Measurements from ENCODE around the gene ORC5. TPM values are rescaled to one million over a fixed set of nuclear protein-coding genes. Genes with fewer than 3 reads are reported as not detected.

ORC5 gene
- total and polyA plus RNA-seq, 2 of the 13 experiments (the other 11 are each of a cell fraction or from before 2014, with no cell fraction given), result 4.8 to 18.8 TPM

- intact Hi-C loops (cut with micrococcal nuclease; ENCODE audit: unreplicated experiment), result no loop called here
- Histone ChIP-seq H3K79me2 (ENCODE audit: insufficient read depth, low read length) (no peaks in the 10 kb centered on the region), H3K9ac (ENCODE audit: insufficient read depth, low read depth, low read length) (no peak overlapping the region), H3K27ac (ENCODE audit: extremely low read length, insufficient read depth, low read length) (no peak overlapping the region), H3K36me3 (replicated peaks in 1 of 2; ENCODE audit: control insufficient read depth in 1 of 2, insufficient read depth in 2 of 2, low read length in 2 of 2) (no peaks in the 10 kb centered on the region), H2AFZ (ENCODE audit: low read length) (no peak overlapping the region), H3K4me2 (ENCODE audit: low read depth, low read length) (no peak overlapping the region), H3K4me1 (ENCODE audit: insufficient read depth, low read length) (no peaks in the 10 kb centered on the region), H3K27me3 (ENCODE audit: control insufficient read depth in 1 of 2, insufficient read depth in 2 of 2, low read length in 2 of 2) (no peaks in the 10 kb centered on the region; a peak in 1 of 5 replicates), H3K4me3 (replicated peaks in 1 of 3; ENCODE audit: insufficient read depth in 1 of 3, low read depth in 2 of 3, low read length in 3 of 3) (no peak overlapping the region), H3K9me3 (ENCODE audit: low read length) (peaks cover 3% of the 10 kb centered on the region; the same call in 1 of the 2 replicates), H4K20me1 (ENCODE audit: insufficient read depth, low read length) (no peaks in the 10 kb centered on the region)
- FAIRE-seq, result no peak
- no peak for DNase-seq (ENCODE audit: low spot score)
- ChIA-PET CTCF (ENCODE audit: low intra/inter-chr PET ratio, low total read pairs) (no interaction called here), POLR2A (no interaction called here)
- 0% methylated on average over 1 of the region's 1 CpG for WGBS (ENCODE audit: low lambda C conversion rate)
- TF ChIP-seq ZNF138 (CRISPR knock-in tag; IDR thresholded peaks at IDR 0.05; ENCODE audit: low read depth), result no peak
- TF ChIP-seq DZIP1 (CRISPR knock-in tag; IDR thresholded peaks at IDR 0.05), result no peak
- no peak for TF ChIP-seq HIC2 (CRISPR knock-in tag; IDR thresholded peaks at IDR 0.05; ENCODE audit: low read depth)
- no peak for TF ChIP-seq ZNF510 (CRISPR knock-in tag; IDR thresholded peaks at IDR 0.05; ENCODE audit: low read depth)
- TF ChIP-seq, protein P1, sequence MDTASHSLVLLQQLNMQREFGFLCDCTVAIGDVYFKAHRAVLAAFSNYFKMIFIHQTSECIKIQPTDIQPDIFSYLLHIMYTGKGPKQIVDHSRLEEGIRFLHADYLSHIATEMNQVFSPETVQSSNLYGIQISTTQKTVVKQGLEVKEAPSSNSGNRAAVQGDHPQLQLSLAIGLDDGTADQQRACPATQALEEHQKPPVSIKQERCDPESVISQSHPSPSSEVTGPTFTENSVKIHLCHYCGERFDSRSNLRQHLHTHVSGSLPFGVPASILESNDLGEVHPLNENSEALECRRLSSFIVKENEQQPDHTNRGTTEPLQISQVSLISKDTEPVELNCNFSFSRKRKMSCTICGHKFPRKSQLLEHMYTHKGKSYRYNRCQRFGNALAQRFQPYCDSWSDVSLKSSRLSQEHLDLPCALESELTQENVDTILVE (CRISPR knock-in tag; IDR thresholded peaks at IDR 0.05), result no peak
- no peak for TF ChIP-seq ZNF713 (CRISPR knock-in tag; IDR thresholded peaks at IDR 0.05)
- TF ChIP-seq, protein P2, sequence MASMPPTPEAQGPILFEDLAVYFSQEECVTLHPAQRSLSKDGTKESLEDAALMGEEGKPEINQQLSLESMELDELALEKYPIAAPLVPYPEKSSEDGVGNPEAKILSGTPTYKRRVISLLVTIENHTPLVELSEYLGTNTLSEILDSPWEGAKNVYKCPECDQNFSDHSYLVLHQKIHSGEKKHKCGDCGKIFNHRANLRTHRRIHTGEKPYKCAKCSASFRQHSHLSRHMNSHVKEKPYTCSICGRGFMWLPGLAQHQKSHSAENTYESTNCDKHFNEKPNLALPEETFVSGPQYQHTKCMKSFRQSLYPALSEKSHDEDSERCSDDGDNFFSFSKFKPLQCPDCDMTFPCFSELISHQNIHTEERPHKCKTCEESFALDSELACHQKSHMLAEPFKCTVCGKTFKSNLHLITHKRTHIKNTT (CRISPR knock-in tag; IDR thresholded peaks at IDR 0.05), result no peak
- TF ChIP-seq PITX1 (CRISPR knock-in tag; IDR thresholded peaks at IDR 0.05), result no peak
- TF ChIP-seq ZNF512 (CRISPR knock-in tag; IDR thresholded peaks at IDR 0.05), result no peak
- no peak for TF ChIP-seq HNRNPH1 (optimal IDR thresholded peaks at IDR 0.05; ENCODE audit: low read depth, low read length)
- TF ChIP-seq RAD21 (CRISPR knock-in tag; IDR thresholded peaks at IDR 0.05), result no peak
- TF ChIP-seq ZNF550 (CRISPR knock-in tag; IDR thresholded peaks at IDR 0.05; ENCODE audit: borderline replicate concordance), result no peak
- no TSS peak for BruUV-seq (replicated peaks)
- in situ Hi-C loops (cut with HindIII; ENCODE audit: extremely low pct_ligation_motif_present, low pct_unique_long_range_greater_than_20kb), result no loop called here
- ATAC-seq, result no peak
Observed at GRCh38 chr7:104225451-104225850, 17.6 kb upstream of the ORC5 start.

Measured in HepG2 (cell line).